Neuronal stem cell (in vitro differentiated cells): ENCODE data around the gene NMRK1.

Experiments
- DNase-seq: peaks from one replicate; pipeline ENCODE4 v3.0.0-alpha.2; 2013; ENCODE audit warnings: low spot score
- H2AFZ ChIP-seq: one replicate; pipeline ENCODE4 v1.6.1; 2013; ENCODE audit warnings: mild to moderate bottlenecking, low read length, inconsistent platforms
- H2AK5ac ChIP-seq: 2 replicates; pipeline ENCODE4 v1.6.1; 2013; ENCODE audit warnings: low read depth, mild to moderate bottlenecking, inconsistent platforms, low read length, moderate library complexity, mixed read lengths
- H2BK120ac ChIP-seq: 2 replicates; pipeline ENCODE4 v1.6.1; 2013; ENCODE audit warnings: low read depth, mild to moderate bottlenecking, inconsistent platforms, low read length, moderate library complexity, mixed read lengths
- H2BK12ac ChIP-seq: one replicate; pipeline ENCODE4 v1.6.1; 2013; ENCODE audit warnings: low read length, inconsistent platforms
- H2BK15ac ChIP-seq: 2 replicates; pipeline ENCODE4 v1.6.1; 2013; ENCODE audit warnings: mild to moderate bottlenecking, low read length, inconsistent platforms, mixed read lengths
- H2BK5ac ChIP-seq: one replicate; pipeline ENCODE4 v1.6.1; 2013; ENCODE audit warnings: inconsistent platforms, mild to moderate bottlenecking, low read length, moderate library complexity
- H3K14ac ChIP-seq: one replicate; pipeline ENCODE4 v1.6.1; 2013; ENCODE audit warnings: low read length, inconsistent platforms
- H3K18ac ChIP-seq: 2 replicates; pipeline ENCODE4 v1.6.1; 2013; ENCODE audit warnings: low read length, inconsistent platforms
- H3K23ac ChIP-seq: 2 replicates; pipeline ENCODE4 v1.6.1; 2013; ENCODE audit warnings: low read depth, mild to moderate bottlenecking, mixed read lengths, low read length, inconsistent platforms; ENCODE audit not compliant: poor library complexity
- H3K27ac ChIP-seq: replicated peaks from 3 replicates; pipeline ENCODE4 v1.5.1; 2013; ENCODE audit warnings: low read length, inconsistent platforms
- H3K27me3 ChIP-seq, 3 experiments: 2 replicates each; pipeline ENCODE4 v1.6.1; 2013; ENCODE audit warnings: low read length in 3 of 3, mild to moderate bottlenecking in 2 of 3, inconsistent platforms in 1 of 3, low read depth in 1 of 3, mixed read lengths in 1 of 3, moderate library complexity in 1 of 3; ENCODE audit not compliant: control insufficient read depth in 3 of 3, insufficient read depth in 3 of 3
- H3K36me3 ChIP-seq, 2 donors: replicated peaks in 1 of 2; 2 replicates each; pipeline ENCODE4 v1.6.1; 2013; ENCODE audit warnings: low read length in 2 of 2; ENCODE audit not compliant: control insufficient read depth in 2 of 2, insufficient read depth in 2 of 2
- H3K4ac ChIP-seq: 2 replicates; pipeline ENCODE4 v1.6.1; 2013; ENCODE audit warnings: inconsistent platforms, mild to moderate bottlenecking, low read length, moderate library complexity
- H3K4me1 ChIP-seq, 2 donors: 1 replicate in 1 of 2; 2 replicates in 1 of 2; pipeline ENCODE4 v1.6.1; 2013; ENCODE audit warnings: low read length in 2 of 2, low read depth in 1 of 2; ENCODE audit not compliant: control insufficient read depth in 2 of 2, insufficient read depth in 1 of 2
- H3K4me2 ChIP-seq: one replicate; pipeline ENCODE4 v1.6.1; 2013; ENCODE audit warnings: mild to moderate bottlenecking, low read length, inconsistent platforms; ENCODE audit not compliant: insufficient read depth, poor library complexity, severe bottlenecking
- H3K4me3 ChIP-seq, 2 donors: 2 replicates each; pipeline ENCODE4 v1.5.1; 2013; ENCODE audit warnings: low read length in 2 of 2, mild to moderate bottlenecking in 2 of 2, inconsistent platforms in 1 of 2, moderate library complexity in 1 of 2
- H3K79me1 ChIP-seq: one replicate; pipeline ENCODE4 v1.6.1; 2013; ENCODE audit warnings: low read depth, mild to moderate bottlenecking, inconsistent platforms, low read length, moderate library complexity
- H3K9ac ChIP-seq: one replicate; pipeline ENCODE4 v1.6.1; 2013; ENCODE audit warnings: mild to moderate bottlenecking, low read depth, low read length, inconsistent platforms; ENCODE audit not compliant: poor library complexity
- H3K9me3 ChIP-seq, 2 donors: replicated peaks in 1 of 2; 2 replicates each; pipeline versions ENCODE3 to v1.6.1; 2013; ENCODE audit warnings: low read length in 2 of 2, mild to moderate bottlenecking in 2 of 2, inconsistent platforms in 1 of 2, low read depth in 1 of 2, mixed read lengths in 1 of 2, moderate library complexity in 1 of 2; ENCODE audit not compliant: control insufficient read depth in 2 of 2, insufficient read depth in 1 of 2
- H4K8ac ChIP-seq: one replicate; pipeline ENCODE4 v1.6.1; 2013; ENCODE audit warnings: low read depth, mild to moderate bottlenecking, inconsistent platforms, low read length, moderate library complexity
- H4K91ac ChIP-seq: one replicate; pipeline ENCODE4 v1.6.1; 2013; ENCODE audit warnings: low read length, low read depth, mild to moderate bottlenecking, inconsistent platforms; ENCODE audit not compliant: poor library complexity
- WGBS, 2 donors: extraction: QIAGEN DNeasy Blood & Tissue Kit; methylation state at CpG; one replicate each; pipeline ENCODE4 v1.1.7; 2013; ENCODE audit warnings: missing lambda C conversion rate in 2 of 2, mixed read lengths in 1 of 2; ENCODE audit not compliant: insufficient read length in 2 of 2, insufficient replicate concordance in 1 of 2; ENCODE audit errors: extremely low coverage in 2 of 2; 5-methylcytosine and 5-hydroxymethylcytosine counted together

The NMRK1 gene

DNA sequence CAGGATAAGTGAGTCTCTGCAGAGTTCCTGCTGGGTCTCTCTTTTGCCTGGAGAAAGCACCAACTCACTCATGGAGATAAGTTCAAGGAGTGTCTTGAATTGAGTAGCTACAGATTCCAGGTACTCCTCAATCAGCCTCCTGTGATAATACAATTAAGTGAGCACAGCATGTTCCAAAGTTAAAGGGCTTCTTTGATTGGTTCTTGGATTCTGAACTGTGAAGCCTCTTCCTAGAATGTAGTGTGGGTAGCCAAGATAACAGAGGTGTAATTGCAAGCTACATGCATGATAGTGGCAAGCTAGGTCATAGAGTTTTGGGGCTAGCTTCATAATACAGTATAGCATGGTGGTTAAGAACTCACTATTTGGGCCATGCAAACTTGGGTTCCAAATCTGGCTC is 36.7 kb downstream of the NMRK1 start:
- Histone ChIP-seq H3K4me1 (no peaks in the 10 kb centered on the region), H4K91ac (no peak overlapping the region), H3K4me3 (no peak overlapping the region), H3K4ac (no peak overlapping the region), H3K14ac (no peak overlapping the region), H2BK15ac (no peak overlapping the region), H2BK120ac (no peak overlapping the region), H3K9ac (no peak overlapping the region), H3K79me1 (no peaks in the 10 kb centered on the region), H3K27me3 (no peaks in the 10 kb centered on the region), H3K27ac (no peak overlapping the region), H3K4me2 (no peak overlapping the region), H3K9me3 (no peaks in the 10 kb centered on the region), H2BK12ac (no peak overlapping the region), H3K23ac (no peak overlapping the region), H2AK5ac (no peak overlapping the region), H3K18ac (no peak overlapping the region), H4K8ac (no peak overlapping the region), H2AFZ (no peak overlapping the region), H2BK5ac (no peak overlapping the region), H3K36me3 (no peaks in the 10 kb centered on the region)
- DNase-seq, result no peak

DNA sequence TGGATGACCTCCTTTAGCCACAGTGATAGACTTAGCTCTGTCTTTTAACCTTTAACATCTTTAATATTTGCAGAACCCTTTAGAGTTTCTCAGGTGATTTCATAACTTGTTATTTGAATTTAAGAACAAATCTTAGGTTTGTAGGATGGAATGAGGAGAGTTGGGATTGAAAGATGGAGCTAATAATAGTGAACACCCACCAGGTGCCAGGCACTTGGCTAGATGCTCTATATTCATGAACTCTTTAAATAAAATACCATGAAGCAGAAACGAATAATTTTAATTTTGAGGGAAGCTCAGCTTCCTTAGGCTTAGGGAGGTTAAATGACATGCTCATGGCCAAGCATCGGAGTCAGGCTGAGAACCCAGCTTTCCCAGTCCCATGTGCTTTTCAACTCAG is 40.4 kb downstream of the NMRK1 start:
- H3K4me1 ChIP-seq, result no peaks in the 10 kb centered on the region
- no peak overlapping the region for H3K4me3 ChIP-seq
- no peak overlapping the region for H3K18ac ChIP-seq
- H2AFZ ChIP-seq, result no peak overlapping the region
- H3K4me2 ChIP-seq, result no peak overlapping the region
- no peak overlapping the region for H2BK120ac ChIP-seq
- no peak overlapping the region for H4K91ac ChIP-seq
- H3K14ac ChIP-seq, result no peak overlapping the region
- H3K4ac ChIP-seq, result no peak overlapping the region
- H2BK5ac ChIP-seq, result no peak overlapping the region
- H3K27me3 ChIP-seq, result no peaks in the 10 kb centered on the region
- no peaks in the 10 kb centered on the region for H3K79me1 ChIP-seq
- H3K27ac ChIP-seq, result no peak overlapping the region
- no CpG with 5 or more reads among the region's 2 CpGs for WGBS, 2 donors
- DNase-seq, result no peak
- no peaks in the 10 kb centered on the region for H3K36me3 ChIP-seq
- H4K8ac ChIP-seq, result no peak overlapping the region
- no peak overlapping the region for H2AK5ac ChIP-seq
- H3K9me3 ChIP-seq, result no peaks in the 10 kb centered on the region
- H3K23ac ChIP-seq, result no peak overlapping the region
- no peak overlapping the region for H3K9ac ChIP-seq
- no peak overlapping the region for H2BK12ac ChIP-seq
- H2BK15ac ChIP-seq, result no peak overlapping the region

DNA sequence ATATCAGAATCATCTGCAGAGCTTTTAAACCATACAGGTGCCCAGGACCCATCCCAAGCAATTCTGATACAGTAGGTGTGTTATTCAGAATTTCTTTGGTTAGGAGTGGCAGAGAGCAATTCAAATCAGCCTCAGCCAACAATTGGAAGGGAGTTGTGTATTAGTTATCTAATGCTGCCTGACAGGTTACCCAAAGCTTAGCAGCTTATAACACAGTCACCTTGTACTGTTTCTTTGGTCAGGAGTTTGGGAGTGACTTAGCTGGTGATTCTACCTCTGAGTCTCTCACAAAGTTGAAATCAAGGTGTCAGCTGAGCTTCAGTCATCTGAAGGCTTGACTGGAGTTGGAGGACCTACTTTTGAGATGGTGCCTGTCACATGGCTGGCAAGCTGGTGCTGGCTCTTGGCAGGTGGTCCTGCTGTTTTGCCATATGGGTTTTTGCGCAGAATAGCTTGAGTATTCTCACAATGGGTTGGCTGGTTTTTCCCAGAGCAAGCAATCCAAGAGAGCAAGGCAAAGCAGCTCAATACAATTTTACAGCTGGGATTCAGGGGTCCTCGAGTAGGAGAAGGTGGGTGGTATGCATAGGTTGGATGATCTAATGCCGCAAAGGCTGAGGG is 41.1 kb downstream of the NMRK1 start:
- H2AFZ ChIP-seq, result no peak overlapping the region
- H3K14ac ChIP-seq, result no peak overlapping the region
- no peaks in the 10 kb centered on the region for H3K9me3 ChIP-seq
- H2BK5ac ChIP-seq, result no peak overlapping the region
- H3K4ac ChIP-seq, result no peak overlapping the region
- no peak overlapping the region for H3K4me3 ChIP-seq
- no peak overlapping the region for H3K27ac ChIP-seq
- no peak overlapping the region for H3K9ac ChIP-seq
- H4K91ac ChIP-seq, result no peak overlapping the region
- no peak overlapping the region for H2BK12ac ChIP-seq
- H2BK15ac ChIP-seq, result no peak overlapping the region
- H2BK120ac ChIP-seq, result no peak overlapping the region
- no peaks in the 10 kb centered on the region for H3K27me3 ChIP-seq
- no peak overlapping the region for H3K23ac ChIP-seq
- H3K18ac ChIP-seq, result no peak overlapping the region
- no CpG with 5 or more reads among the region's 3 CpGs for WGBS, 2 donors
- no peak overlapping the region for H2AK5ac ChIP-seq
- H3K36me3 ChIP-seq, result no peaks in the 10 kb centered on the region
- no peak overlapping the region for H3K4me2 ChIP-seq
- no peaks in the 10 kb centered on the region for H3K4me1 ChIP-seq
- no peaks in the 10 kb centered on the region for H3K79me1 ChIP-seq
- no peak overlapping the region for H4K8ac ChIP-seq
- no peak for DNase-seq

DNA sequence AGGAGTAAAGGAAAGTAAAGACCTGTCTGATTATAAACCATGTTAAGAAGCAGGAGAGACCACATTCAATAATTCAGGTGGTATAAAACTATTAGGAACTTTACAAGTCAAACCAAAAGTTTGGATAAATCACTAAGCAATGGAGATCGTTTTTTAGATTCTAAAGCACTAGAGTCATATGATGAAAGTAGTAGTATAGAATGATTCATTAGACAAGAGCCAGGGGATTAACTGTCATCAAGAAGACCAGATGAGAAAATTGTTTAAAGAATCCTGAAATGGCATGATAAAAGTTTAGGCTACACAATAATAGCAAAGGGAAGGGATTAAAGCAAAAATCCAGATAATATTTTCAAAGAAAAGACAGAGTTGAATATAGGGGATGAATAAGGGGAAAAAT is 46.9 kb downstream of the NMRK1 start:
- H3K79me1 ChIP-seq, result no peaks in the 10 kb centered on the region
- H3K18ac ChIP-seq, result no peak overlapping the region
- H3K4me2 ChIP-seq, result no peak overlapping the region
- H3K9me3 ChIP-seq, result peaks cover 0 to 2% of the 10 kb centered on the region in 2 donors
- peaks cover 0 to 5% (median 0%) of the 10 kb centered on the region in 3 experiments for H3K27me3 ChIP-seq
- H3K4me1 ChIP-seq, result no peaks in the 10 kb centered on the region
- no peak overlapping the region for H2AFZ ChIP-seq
- no peak overlapping the region for H3K23ac ChIP-seq
- DNase-seq, result no peak
- no CpG with 5 or more reads among the region's 1 CpG for WGBS, 2 donors
- H4K8ac ChIP-seq, result no peak overlapping the region
- no peak overlapping the region for H2BK5ac ChIP-seq
- no peak overlapping the region for H4K91ac ChIP-seq
- no peak overlapping the region for H3K9ac ChIP-seq
- H3K4ac ChIP-seq, result no peak overlapping the region
- H2BK12ac ChIP-seq, result no peak overlapping the region
- H3K4me3 ChIP-seq, result no peak overlapping the region
- no peak overlapping the region for H3K27ac ChIP-seq
- no peak overlapping the region for H2AK5ac ChIP-seq
- no peak overlapping the region for H3K14ac ChIP-seq
- no peak overlapping the region for H2BK15ac ChIP-seq
- no peak overlapping the region for H2BK120ac ChIP-seq
- no peaks in the 10 kb centered on the region for H3K36me3 ChIP-seq
